ENCODE results near the gene MPRIP. TPM values are rescaled to one million over a fixed set of nuclear protein-coding genes. Genes with fewer than 3 reads are reported as not detected.

Gene MPRIP
- total and polyA plus RNA-seq, 2 donors (not counting 1 experiment from before 2014, with no cell fraction given) = 130 to 299 TPM

- Histone ChIP-seq H2AFZ (ENCODE audit: insufficient read depth, low read depth, low read length, poor library complexity, severe bottlenecking) (no peak overlapping the region), H3K36me3 (replicated peaks in 1 of 2; ENCODE audit: control extremely low read depth in 1 of 2, control insufficient read depth in 1 of 2, extremely low read depth in 1 of 2, insufficient read depth in 2 of 2, low read length in 1 of 2) (peaks cover 0 to 37% of the 10 kb centered on the region in 2 experiments), H3K4me2 (replicated peaks; ENCODE audit: low read depth, low read length, poor library complexity, severe bottlenecking) (no peak overlapping the region), H3K9me3 (ENCODE audit: control extremely low read depth in 1 of 3, control insufficient read depth in 2 of 3, insufficient read depth in 1 of 3, low read length in 2 of 3) (no peaks in the 10 kb centered on the region), H3K27ac (ENCODE audit: low read length in 2 of 2) (no peak overlapping the region), H3K27me3 (replicated peaks in 1 of 4; ENCODE audit: control extremely low read depth in 1 of 4, control insufficient read depth in 3 of 4, insufficient read depth in 4 of 4, low read length in 3 of 4) (no peaks in the 10 kb centered on the region), H3K4me1 (ENCODE audit: control insufficient read depth in 2 of 2, insufficient read depth in 2 of 2, low read length in 2 of 2) (no peaks in the 10 kb centered on the region), H3K4me3 (ENCODE audit: control extremely low read depth in 1 of 5, extremely low read depth in 1 of 5, insufficient read depth in 1 of 5, low read depth in 2 of 5, low read length in 4 of 5) (no peak overlapping the region), H3K9ac (ENCODE audit: low read length) (no peak overlapping the region), H4K20me1 (ENCODE audit: control insufficient read depth, insufficient read depth, low read length, poor library complexity, severe bottlenecking) (peaks cover 83% of the 10 kb centered on the region), H3K79me2 (ENCODE audit: control insufficient read depth, insufficient read depth, low read length) (peaks cover 90% of the 10 kb centered on the region)
- WGBS (ENCODE audit: insufficient coverage) = 97% methylated on average over 5 of the region's 7 CpGs
- H3K4me3 Mint-ChIP-seq = no peak overlapping the region
- DNase-seq (no peak), ATAC-seq (ENCODE audit: low read depth) (no peak)
- H3K27ac Mint-ChIP-seq = no peak overlapping the region
- TF ChIP-seq, protein P1, sequence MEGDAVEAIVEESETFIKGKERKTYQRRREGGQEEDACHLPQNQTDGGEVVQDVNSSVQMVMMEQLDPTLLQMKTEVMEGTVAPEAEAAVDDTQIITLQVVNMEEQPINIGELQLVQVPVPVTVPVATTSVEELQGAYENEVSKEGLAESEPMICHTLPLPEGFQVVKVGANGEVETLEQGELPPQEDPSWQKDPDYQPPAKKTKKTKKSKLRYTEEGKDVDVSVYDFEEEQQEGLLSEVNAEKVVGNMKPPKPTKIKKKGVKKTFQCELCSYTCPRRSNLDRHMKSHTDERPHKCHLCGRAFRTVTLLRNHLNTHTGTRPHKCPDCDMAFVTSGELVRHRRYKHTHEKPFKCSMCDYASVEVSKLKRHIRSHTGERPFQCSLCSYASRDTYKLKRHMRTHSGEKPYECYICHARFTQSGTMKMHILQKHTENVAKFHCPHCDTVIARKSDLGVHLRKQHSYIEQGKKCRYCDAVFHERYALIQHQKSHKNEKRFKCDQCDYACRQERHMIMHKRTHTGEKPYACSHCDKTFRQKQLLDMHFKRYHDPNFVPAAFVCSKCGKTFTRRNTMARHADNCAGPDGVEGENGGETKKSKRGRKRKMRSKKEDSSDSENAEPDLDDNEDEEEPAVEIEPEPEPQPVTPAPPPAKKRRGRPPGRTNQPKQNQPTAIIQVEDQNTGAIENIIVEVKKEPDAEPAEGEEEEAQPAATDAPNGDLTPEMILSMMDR (IDR thresholded peaks at IDR 0.05) = no peak
- no peak for TF ChIP-seq EZH2 (IDR thresholded peaks at IDR 0.05; ENCODE audit: borderline replicate concordance, insufficient read depth, low read depth, low read length, poor library complexity, severe bottlenecking)
- no peaks in the 10 kb centered on the region for H3K27me3 Mint-ChIP-seq
- intact Hi-C loops (cut with micrococcal nuclease) = no loop called here
- H3K4me1 Mint-ChIP-seq = peaks cover 19% of the 10 kb centered on the region
- ChIA-PET CTCF (interaction anchor here (0.8 to 1.5 kb wide), 2 partner anchors 10 to 219 kb away, joined by 3 read pairs; no protein-coding TSS in a partner anchor), POLR2A (no interaction called here)
- H3K9me3 Mint-ChIP-seq (ENCODE audit: insufficient read depth) = no peaks in the 10 kb centered on the region
Observed at GRCh38 chr17:17097763-17098345, 55.6 kb downstream of the MPRIP start.

GRCh38 chr17:17098551-17099179, 56.4 kb downstream of the MPRIP start:
- no peak overlapping the region for H3K9ac ChIP-seq (ENCODE audit: low read length)
- no peak overlapping the region for H3K4me3 Mint-ChIP-seq
- no peaks in the 10 kb centered on the region for H3K4me1 ChIP-seq (ENCODE audit: control insufficient read depth in 2 of 2, insufficient read depth in 2 of 2, low read length in 2 of 2)
- H2AFZ ChIP-seq (ENCODE audit: insufficient read depth, low read depth, low read length, poor library complexity, severe bottlenecking) = no peak overlapping the region
- peaks cover 83% of the 10 kb centered on the region for H4K20me1 ChIP-seq (ENCODE audit: control insufficient read depth, insufficient read depth, low read length, poor library complexity, severe bottlenecking)
- intact Hi-C loops (cut with micrococcal nuclease) = no loop called here
- no peak overlapping the region for H3K4me2 ChIP-seq (replicated peaks; ENCODE audit: low read depth, low read length, poor library complexity, severe bottlenecking)
- no peak for ATAC-seq (ENCODE audit: low read depth)
- H3K9me3 Mint-ChIP-seq (ENCODE audit: insufficient read depth) = no peaks in the 10 kb centered on the region
- peaks cover 0 to 40% of the 10 kb centered on the region in 2 experiments for H3K36me3 ChIP-seq (replicated peaks in 1 of 2; ENCODE audit: control extremely low read depth in 1 of 2, control insufficient read depth in 1 of 2, extremely low read depth in 1 of 2, insufficient read depth in 2 of 2, low read length in 1 of 2)
- H3K27ac ChIP-seq (ENCODE audit: low read length in 2 of 2) = no peak overlapping the region
- 93% methylated on average over 3 of the region's 9 CpGs for WGBS (ENCODE audit: insufficient coverage)
- peaks cover 17% of the 10 kb centered on the region for H3K4me1 Mint-ChIP-seq
- H3K4me3 ChIP-seq (ENCODE audit: control extremely low read depth in 1 of 5, extremely low read depth in 1 of 5, insufficient read depth in 1 of 5, low read depth in 2 of 5, low read length in 4 of 5) = no peak overlapping the region
- TF ChIP-seq EZH2 (IDR thresholded peaks at IDR 0.05; ENCODE audit: borderline replicate concordance, insufficient read depth, low read depth, low read length, poor library complexity, severe bottlenecking) = no peak
- TF ChIP-seq, protein P1 (IDR thresholded peaks at IDR 0.05) = no peak
- H3K9me3 ChIP-seq (ENCODE audit: control extremely low read depth in 1 of 3, control insufficient read depth in 2 of 3, insufficient read depth in 1 of 3, low read length in 2 of 3) = no peaks in the 10 kb centered on the region
- H3K27me3 Mint-ChIP-seq = no peaks in the 10 kb centered on the region
- peaks cover 91% of the 10 kb centered on the region for H3K79me2 ChIP-seq (ENCODE audit: control insufficient read depth, insufficient read depth, low read length)
- no peak overlapping the region for H3K27ac Mint-ChIP-seq
- ChIA-PET POLR2A (no interaction called here), CTCF (interaction anchor here (1.5 kb wide), 1 partner anchor 11 kb away, joined by 3 read pairs; no protein-coding TSS in a partner anchor)
- no peak for DNase-seq
- no peaks in the 10 kb centered on the region for H3K27me3 ChIP-seq (replicated peaks in 1 of 4; ENCODE audit: control extremely low read depth in 1 of 4, control insufficient read depth in 3 of 4, insufficient read depth in 4 of 4, low read length in 3 of 4)
